ENCODE results near the gene PRND. TPM values are rescaled to one million over a fixed set of nuclear protein-coding genes. Genes with fewer than 3 reads are reported as not detected.
A peak's percentile ranks its signal among the peaks of the same experiment; 100 is the strongest.

PRND gene
- polyA plus RNA-seq, 1 donor (not counting 4 experiments of a cell fraction or from before 2014, with no cell fraction given): not detected

DNA sequence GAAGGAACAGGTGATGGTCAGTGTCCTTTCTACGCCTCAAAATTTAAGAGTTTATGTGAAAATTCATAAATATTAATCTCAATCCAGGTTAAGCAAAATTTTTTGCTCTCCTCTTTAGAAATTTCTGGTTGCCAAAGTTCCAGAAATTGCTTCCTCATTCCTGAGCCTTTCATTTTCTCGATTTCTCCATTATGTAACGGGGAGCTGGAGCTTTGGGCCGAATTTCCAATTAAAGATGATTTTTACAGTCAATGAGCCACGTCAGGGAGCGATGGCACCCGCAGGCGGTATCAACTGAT is 35.8 kb upstream of the PRND start:
- no peaks in the 10 kb centered on the region for H3K9me1 ChIP-seq (ENCODE audit: control insufficient read depth, extremely low read depth, insufficient read depth, low read length)
- H3K79me2 ChIP-seq (ENCODE audit: control insufficient read depth, insufficient read depth, low read length): peaks cover 43% of the 10 kb centered on the region
- H3K9me3 ChIP-seq (ENCODE audit: control insufficient read depth, low read depth, low read length): no peaks in the 10 kb centered on the region
- peak overlapping the region; percentile 49 to 57 (median 52) for H3K4me3 ChIP-seq (ENCODE audit: control insufficient read depth in 2 of 3, extremely low read depth in 1 of 3, insufficient read depth in 2 of 3, low read depth in 1 of 3, low read length in 3 of 3)
- H3K4me2 ChIP-seq (ENCODE audit: control insufficient read depth, extremely low read depth, insufficient read depth, low read depth, low read length): peak overlapping the region; percentile 80
- H3K4me1 ChIP-seq (ENCODE audit: control insufficient read depth, extremely low read depth, insufficient read depth, low read length): peaks cover 58% of the 10 kb centered on the region
- peak overlapping the region; percentile 36 for H2AFZ ChIP-seq (ENCODE audit: control insufficient read depth, low read length)
- TF ChIP-seq, protein P1, sequence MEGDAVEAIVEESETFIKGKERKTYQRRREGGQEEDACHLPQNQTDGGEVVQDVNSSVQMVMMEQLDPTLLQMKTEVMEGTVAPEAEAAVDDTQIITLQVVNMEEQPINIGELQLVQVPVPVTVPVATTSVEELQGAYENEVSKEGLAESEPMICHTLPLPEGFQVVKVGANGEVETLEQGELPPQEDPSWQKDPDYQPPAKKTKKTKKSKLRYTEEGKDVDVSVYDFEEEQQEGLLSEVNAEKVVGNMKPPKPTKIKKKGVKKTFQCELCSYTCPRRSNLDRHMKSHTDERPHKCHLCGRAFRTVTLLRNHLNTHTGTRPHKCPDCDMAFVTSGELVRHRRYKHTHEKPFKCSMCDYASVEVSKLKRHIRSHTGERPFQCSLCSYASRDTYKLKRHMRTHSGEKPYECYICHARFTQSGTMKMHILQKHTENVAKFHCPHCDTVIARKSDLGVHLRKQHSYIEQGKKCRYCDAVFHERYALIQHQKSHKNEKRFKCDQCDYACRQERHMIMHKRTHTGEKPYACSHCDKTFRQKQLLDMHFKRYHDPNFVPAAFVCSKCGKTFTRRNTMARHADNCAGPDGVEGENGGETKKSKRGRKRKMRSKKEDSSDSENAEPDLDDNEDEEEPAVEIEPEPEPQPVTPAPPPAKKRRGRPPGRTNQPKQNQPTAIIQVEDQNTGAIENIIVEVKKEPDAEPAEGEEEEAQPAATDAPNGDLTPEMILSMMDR (optimal IDR thresholded peaks at IDR 0.05 in 1 of 3, IDR thresholded peaks at IDR 0.05 in 1 of 3, conservative IDR thresholded peaks at IDR 0.05 in 1 of 3; ENCODE audit: extremely low read depth in 1 of 3, insufficient read depth in 2 of 3, low read length in 3 of 3): no peak
- H3K27me3 ChIP-seq (ENCODE audit: control insufficient read depth, extremely low read depth, insufficient read depth, low read length): no peaks in the 10 kb centered on the region
- dilution Hi-C loops (cut with MboI; ENCODE audit: extremely low pct_ligation_motif_present, low sequenced_read_pairs): no loop called here
- peak overlapping the region; percentile 94 for H3K27ac ChIP-seq (ENCODE audit: control insufficient read depth, insufficient read depth, low read length)
- H4K20me1 ChIP-seq (ENCODE audit: control insufficient read depth, extremely low read depth, insufficient read depth, low read length): peaks cover 30% of the 10 kb centered on the region
- peak overlapping the region; percentile 91 for H3K9ac ChIP-seq (ENCODE audit: control insufficient read depth, extremely low read depth, insufficient read depth, low read length)
- DNase-seq (ENCODE audit: low read depth, low spot score) (no peak), FAIRE-seq (peak; percentile 86)
- peaks cover 5 to 15% of the 10 kb centered on the region in 2 experiments for H3K36me3 ChIP-seq (ENCODE audit: control insufficient read depth in 2 of 2, extremely low read depth in 1 of 2, insufficient read depth in 2 of 2, low read length in 2 of 2)

DNA sequence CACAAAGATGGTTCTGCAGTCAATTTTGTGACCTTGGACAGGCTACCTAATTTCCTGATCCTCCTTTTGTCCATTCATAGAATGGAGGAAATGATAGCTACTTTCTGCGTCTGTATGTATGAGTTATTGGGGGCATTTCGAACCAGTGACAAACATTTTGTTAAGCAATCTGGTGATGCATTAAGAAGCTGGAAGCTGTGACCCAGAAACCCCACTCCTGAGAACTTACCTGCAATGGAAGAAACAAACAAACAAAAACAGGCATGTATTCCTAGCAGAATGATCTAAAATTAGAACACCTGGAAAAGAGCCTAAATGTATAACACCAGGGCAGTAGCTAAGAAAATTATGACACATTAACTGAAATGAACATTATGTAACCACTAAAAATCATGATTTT is 33.4 kb upstream of the PRND start:
- peak overlapping the region; percentile 90 for H3K27ac ChIP-seq (ENCODE audit: control insufficient read depth, insufficient read depth, low read length)
- peak overlapping the region; percentile 90 for H3K4me2 ChIP-seq (ENCODE audit: control insufficient read depth, extremely low read depth, insufficient read depth, low read depth, low read length)
- H3K4me1 ChIP-seq (ENCODE audit: control insufficient read depth, extremely low read depth, insufficient read depth, low read length): peaks cover 63% of the 10 kb centered on the region
- peak overlapping the region; percentile 91 for H3K9ac ChIP-seq (ENCODE audit: control insufficient read depth, extremely low read depth, insufficient read depth, low read length)
- peaks cover 50% of the 10 kb centered on the region for H4K20me1 ChIP-seq (ENCODE audit: control insufficient read depth, extremely low read depth, insufficient read depth, low read length)
- dilution Hi-C loops (cut with MboI; ENCODE audit: extremely low pct_ligation_motif_present, low sequenced_read_pairs): no loop called here
- TF ChIP-seq, protein P1 (optimal IDR thresholded peaks at IDR 0.05 in 1 of 3, IDR thresholded peaks at IDR 0.05 in 1 of 3, conservative IDR thresholded peaks at IDR 0.05 in 1 of 3; ENCODE audit: extremely low read depth in 1 of 3, insufficient read depth in 2 of 3, low read length in 3 of 3): no peak
- no peak for TF ChIP-seq EZH2 (IDR thresholded peaks at IDR 0.05; ENCODE audit: low read length)
- H3K79me2 ChIP-seq (ENCODE audit: control insufficient read depth, insufficient read depth, low read length): peaks cover 67% of the 10 kb centered on the region
- H3K4me3 ChIP-seq (ENCODE audit: control insufficient read depth in 2 of 3, extremely low read depth in 1 of 3, insufficient read depth in 2 of 3, low read depth in 1 of 3, low read length in 3 of 3): peak overlapping the region; percentile 57 to 99 (median 97)
- DNase-seq (ENCODE audit: low read depth, low spot score) (no peak), FAIRE-seq (no peak)
- H3K36me3 ChIP-seq (ENCODE audit: control insufficient read depth in 2 of 2, extremely low read depth in 1 of 2, insufficient read depth in 2 of 2, low read length in 2 of 2): peaks cover 9 to 22% of the 10 kb centered on the region in 2 experiments
- H3K9me3 ChIP-seq (ENCODE audit: control insufficient read depth, low read depth, low read length): no peaks in the 10 kb centered on the region
- H3K9me1 ChIP-seq (ENCODE audit: control insufficient read depth, extremely low read depth, insufficient read depth, low read length): peaks cover 3% of the 10 kb centered on the region
- H3K27me3 ChIP-seq (ENCODE audit: control insufficient read depth, extremely low read depth, insufficient read depth, low read length): no peaks in the 10 kb centered on the region
- no peak overlapping the region for H2AFZ ChIP-seq (ENCODE audit: control insufficient read depth, low read length)
